GM21367 (cell line): ENCODE results near the gene TM4SF4.
"Not testable (repeated sequence)": the region's sequence is repeated elsewhere in the genome, so short reads cannot be mapped to it uniquely, and the experiment has no call there.

ENCODE experiments used
- ATAC-seq: cut with Tn5 transposase; IDR thresholded peaks from one replicate; pipeline ENCODE4 v1.9.1; 2021; ENCODE audit not compliant: unreplicated experiment

The TM4SF4 gene

GRCh38 chr3:149474250-149474817 is at the start of gene TM4SF4:
Gene TM4SF4, plus strand, starts transcription at chr3:149474697. Its CDS starts 181 bp downstream, at chr3:149474878.
- no peak for ATAC-seq

- ATAC-seq = no peak
Measured at GRCh38 chr3:149424918-149425317, 49.6 kb upstream of the TM4SF4 start.

- ATAC-seq = no peak
Measured at GRCh38 chr3:149426325-149426724, 48.2 kb upstream of the TM4SF4 start.

GRCh38 chr3:149428087-149428486 is 46.4 kb upstream of the TM4SF4 start:
- no peak for ATAC-seq

- ATAC-seq = no peak
Measured at GRCh38 chr3:149430216-149430615, 44.3 kb upstream of the TM4SF4 start.

- ATAC-seq = no peak
Measured at GRCh38 chr3:149432149-149432548, 42.3 kb upstream of the TM4SF4 start.

- ATAC-seq = no peak
Measured at GRCh38 chr3:149435996-149436885, 38.3 kb upstream of the TM4SF4 start.

GRCh38 chr3:149437286-149437685 is 37.2 kb upstream of the TM4SF4 start:
- no peak for ATAC-seq

GRCh38 chr3:149437710-149438109 is 36.8 kb upstream of the TM4SF4 start:
- ATAC-seq = no peak

GRCh38 chr3:149438981-149439380 is 35.5 kb upstream of the TM4SF4 start:
- ATAC-seq = no peak

- ATAC-seq = no peak
Measured at GRCh38 chr3:149441642-149442041, 32.9 kb upstream of the TM4SF4 start.

- ATAC-seq = no peak
Measured at GRCh38 chr3:149442043-149442442, 32.5 kb upstream of the TM4SF4 start.

GRCh38 chr3:149442851-149443544 is 31.5 kb upstream of the TM4SF4 start:
- ATAC-seq = no peak

- ATAC-seq = no peak
Measured at GRCh38 chr3:149443545-149443912, 31.0 kb upstream of the TM4SF4 start.

- not testable (repeated sequence) for ATAC-seq
Measured at GRCh38 chr3:149444867-149445266, 29.6 kb upstream of the TM4SF4 start.

- ATAC-seq = no peak
Measured at GRCh38 chr3:149448331-149448831, 26.1 kb upstream of the TM4SF4 start.

GRCh38 chr3:149449182-149449581 is 25.3 kb upstream of the TM4SF4 start:
- no peak for ATAC-seq

- no peak for ATAC-seq
Measured at GRCh38 chr3:149449799-149450198, 24.7 kb upstream of the TM4SF4 start.

- ATAC-seq = no peak
Measured at GRCh38 chr3:149450281-149450680, 24.2 kb upstream of the TM4SF4 start.

GRCh38 chr3:149452036-149452435 is 22.5 kb upstream of the TM4SF4 start:
- ATAC-seq = no peak

GRCh38 chr3:149453140-149453805 is 21.2 kb upstream of the TM4SF4 start:
- no peak for ATAC-seq
